Brain pericyte (primary cell): ENCODE measurements around the gene IGSF9.
"Not testable (repeated sequence)": the region's sequence is repeated elsewhere in the genome, so short reads cannot be mapped to it uniquely, and the experiment has no call there.

Source experiments
- DNase-seq: peaks from one replicate; pipeline ENCODE4 v3.0.0-alpha.2; 2012; ENCODE audit warnings: low read depth, low spot score

Gene IGSF9

GRCh38 chr1:159921251-159921650, 24.2 kb downstream of the IGSF9 start:
- DNase-seq = no peak

DNA sequence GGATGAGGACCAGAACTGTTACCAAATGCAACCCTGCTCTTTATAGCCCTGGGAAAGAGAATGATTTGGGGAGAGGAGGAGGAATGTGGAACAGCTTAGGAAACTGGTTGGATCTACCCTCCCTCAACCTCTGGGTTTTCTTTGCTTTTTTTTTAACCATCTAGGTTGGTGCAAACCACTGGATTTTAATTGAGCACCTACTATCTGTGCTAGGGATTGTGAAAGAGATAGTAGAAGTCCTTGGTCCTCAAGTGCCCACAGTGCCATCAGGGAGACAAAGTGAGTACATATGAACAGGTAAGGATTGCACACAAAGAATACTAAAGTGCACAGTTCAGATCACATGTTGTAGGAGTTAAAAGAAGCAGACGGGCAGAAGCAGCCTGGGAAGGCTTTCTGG, 24.8 kb downstream of the IGSF9 start:
- no peak for DNase-seq

DNA sequence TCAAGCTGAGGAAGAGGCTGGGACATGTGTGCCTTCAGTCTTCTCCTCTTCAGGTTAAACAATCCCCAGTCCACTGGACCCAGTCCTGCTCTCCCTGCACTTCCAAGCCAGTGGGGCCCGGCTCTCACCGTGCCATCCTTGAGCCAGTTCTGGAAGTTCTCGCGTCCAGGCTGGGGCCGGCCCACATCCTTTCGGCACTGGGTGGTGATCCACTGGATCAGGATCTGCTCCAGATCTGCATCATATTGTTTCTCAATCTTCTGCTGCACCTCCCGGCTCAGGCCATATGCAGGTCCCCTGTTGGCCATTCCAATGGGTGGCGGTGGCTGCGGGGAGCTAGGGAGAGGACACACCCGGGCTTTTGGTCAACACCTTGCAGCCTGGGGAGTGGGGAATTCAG, 25.2 kb downstream of the IGSF9 start:
- no peak for DNase-seq

GRCh38 chr1:159919236-159919865, 26.1 kb downstream of the IGSF9 start:
- DNase-seq = no peak

DNA sequence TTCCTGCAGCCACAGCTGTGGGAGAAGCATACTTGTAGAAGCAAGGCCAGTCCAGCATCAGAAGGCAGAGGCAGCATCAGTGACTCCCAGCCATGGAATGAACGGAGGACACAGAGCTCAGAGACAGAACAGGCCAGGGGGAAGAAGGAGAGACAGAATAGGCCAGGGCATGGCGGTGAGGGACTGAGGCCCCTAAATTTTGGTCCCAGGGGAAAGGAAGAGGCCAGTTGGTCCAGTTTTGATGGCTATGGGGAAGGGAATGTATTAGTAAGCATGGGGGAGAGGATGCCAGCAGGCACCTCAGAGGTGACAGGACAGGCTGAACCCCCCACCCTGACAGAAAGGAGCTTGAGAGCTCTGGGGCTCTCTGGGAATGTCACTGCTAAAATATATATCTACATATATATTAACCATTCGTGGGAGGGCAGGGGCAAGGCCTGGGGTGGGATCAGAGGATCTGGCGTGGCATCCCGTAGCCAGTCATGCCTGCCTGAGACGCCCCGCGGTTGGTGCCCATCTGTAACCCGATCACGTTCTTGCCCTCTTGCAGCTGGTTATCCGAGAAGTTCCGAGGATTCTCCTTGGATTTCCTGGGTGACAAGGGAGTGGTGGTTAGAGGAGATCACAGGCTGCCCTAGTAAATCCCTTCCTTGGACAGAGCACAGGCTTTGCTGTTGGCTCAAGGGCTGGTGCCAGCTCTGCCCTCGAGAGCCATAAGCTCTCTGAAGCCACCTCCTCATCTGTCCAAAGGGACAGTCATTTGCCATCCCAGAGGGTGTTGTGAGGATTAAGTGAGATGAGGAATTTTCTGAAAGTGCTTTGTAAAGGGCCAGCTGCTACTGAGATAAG, 26.8 kb downstream of the IGSF9 start:
- no peak for DNase-seq

DNA sequence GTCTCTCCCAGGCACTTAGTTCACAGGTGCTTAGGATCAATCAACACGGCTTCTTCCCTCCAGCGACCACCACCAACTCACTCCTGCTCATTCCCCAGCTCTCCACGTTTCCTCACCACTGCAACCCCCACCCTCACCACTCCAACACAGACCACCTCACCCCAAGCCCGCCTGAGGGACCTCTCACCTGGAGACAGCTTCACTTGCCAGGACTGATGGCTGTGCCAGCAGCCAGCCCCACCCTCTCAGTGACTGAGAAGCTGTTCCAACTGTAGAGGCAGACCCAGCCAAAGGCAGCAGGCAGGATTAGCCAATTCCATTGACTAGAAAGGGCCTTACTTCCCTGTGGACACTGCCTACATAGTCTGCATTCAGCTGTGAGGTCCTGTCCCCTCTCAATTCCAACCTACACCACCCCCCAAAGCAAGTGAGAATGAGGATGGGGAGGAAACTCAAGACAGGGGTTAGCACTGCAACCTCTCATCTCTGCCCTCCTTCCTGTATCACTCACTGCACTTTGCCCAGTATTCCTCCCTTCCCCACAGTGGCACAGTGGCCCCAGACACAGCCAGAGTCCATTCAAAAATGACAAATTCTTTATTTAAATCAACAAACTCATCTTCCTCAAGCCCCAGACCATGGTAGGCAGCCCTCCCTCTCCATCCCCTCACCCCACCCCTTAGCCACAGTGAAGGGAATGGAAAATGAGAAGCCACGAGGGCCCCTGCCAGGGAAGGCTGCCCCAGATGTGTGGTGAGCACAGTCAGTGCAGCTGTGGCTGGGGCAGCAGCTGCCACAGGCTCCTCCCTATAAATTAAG, 27.7 kb downstream of the IGSF9 start:
- no peak for DNase-seq

- no peak for DNase-seq
Measured at GRCh38 chr1:159916242-159917051, 29.0 kb downstream of the IGSF9 start.

DNA sequence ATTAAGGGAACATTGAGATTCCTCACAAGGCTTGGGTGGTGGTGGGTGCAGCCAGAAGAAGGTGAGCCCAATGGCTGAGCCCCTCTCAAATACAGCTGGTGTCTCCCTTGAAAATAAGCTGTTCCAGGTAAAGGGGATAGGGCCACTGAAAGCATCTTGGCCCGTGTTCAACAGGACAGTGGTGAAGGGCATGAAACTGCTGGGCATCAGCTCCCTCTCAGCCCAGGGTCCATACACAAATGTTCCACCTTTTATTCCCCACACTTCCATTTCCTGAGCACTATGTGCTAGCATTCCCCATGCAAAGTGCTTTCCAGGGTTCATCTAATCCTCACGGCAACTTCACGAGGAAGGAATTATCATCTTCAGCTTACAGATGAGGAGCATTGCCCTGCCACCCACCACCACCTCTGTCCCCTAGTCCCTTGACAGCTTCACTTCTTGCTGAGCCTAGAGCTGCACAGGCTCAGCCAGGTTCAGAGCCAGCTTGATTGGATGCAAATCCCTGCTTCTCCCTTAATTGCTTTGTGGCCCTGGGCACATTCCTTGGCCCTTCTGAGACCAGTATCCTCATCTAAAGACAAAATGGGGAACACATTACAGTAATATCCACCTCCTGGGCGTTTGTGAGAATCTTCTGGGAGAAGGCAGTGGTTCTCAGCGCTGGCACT, 29.7 kb downstream of the IGSF9 start:
- DNase-seq = no peak

DNA sequence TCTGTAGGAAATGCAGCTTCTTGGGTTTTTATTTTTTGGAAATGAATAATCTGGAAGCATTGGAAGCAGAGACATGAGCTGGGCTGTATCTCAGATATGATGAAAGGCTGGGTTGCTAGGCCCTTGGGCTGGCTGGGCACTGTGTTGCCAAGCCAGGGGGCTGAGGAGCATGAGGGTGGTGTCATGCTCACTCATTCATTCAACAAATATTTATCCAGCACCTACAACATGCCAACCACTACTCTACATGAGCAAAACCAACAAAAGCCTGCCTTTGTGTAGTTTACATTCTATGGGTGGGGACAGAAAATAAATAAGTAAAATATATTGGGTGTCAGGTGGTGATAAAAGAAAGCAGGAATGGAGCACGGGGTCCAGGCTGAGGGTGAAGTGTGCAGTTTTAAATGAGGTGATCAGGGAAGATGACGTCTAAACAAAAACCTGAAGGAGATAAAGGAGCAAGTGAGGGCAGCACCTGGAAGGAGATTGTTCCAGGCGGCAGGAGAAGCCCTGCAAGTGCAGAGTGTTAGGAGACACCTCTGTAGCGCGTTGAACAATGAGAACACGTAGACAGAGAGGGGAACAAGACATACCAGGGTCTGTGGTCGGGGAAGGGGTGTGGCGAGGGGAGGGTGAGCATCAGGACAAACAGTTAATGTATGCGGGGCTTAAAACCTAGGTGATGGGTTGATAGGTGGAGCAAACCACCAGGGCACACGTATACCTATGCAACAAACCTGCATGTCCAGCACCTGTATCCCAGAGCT, 31.0 kb downstream of the IGSF9 start:
- DNase-seq = no peak

DNA sequence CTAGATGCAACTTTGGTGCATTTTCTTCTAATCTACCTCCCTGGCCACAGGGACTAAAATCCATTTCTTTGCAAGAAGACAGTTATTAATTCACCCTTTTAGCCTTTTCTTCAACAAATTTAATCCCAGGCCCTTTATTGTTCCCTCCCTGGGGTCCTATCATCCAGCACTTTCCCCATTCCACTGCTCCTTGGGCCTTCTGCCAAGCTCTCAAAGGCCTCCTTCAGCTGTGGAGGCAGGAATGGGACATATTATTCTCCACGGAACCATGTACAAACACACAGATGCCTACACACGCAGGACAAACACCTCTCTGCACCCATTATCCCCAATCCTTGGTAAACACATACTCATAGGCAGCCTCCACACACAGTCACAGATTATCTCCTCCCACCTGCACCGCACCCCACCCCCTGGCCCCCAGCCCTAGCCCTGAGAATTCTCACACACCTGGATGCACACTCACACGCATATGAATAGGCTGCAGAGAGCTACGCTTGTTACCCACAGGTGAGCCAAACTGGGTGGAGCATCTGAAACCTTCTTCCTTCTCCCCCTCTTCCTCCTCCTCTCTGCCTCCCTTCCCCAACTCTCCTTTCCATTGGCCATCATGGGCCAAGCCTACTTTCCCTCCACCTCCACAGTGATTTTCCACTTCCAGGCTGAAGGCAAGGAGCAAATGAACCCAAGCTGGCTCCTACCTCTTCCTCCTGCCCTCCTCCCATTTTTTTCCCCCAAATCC, 31.8 kb downstream of the IGSF9 start:
- no peak for DNase-seq

DNA sequence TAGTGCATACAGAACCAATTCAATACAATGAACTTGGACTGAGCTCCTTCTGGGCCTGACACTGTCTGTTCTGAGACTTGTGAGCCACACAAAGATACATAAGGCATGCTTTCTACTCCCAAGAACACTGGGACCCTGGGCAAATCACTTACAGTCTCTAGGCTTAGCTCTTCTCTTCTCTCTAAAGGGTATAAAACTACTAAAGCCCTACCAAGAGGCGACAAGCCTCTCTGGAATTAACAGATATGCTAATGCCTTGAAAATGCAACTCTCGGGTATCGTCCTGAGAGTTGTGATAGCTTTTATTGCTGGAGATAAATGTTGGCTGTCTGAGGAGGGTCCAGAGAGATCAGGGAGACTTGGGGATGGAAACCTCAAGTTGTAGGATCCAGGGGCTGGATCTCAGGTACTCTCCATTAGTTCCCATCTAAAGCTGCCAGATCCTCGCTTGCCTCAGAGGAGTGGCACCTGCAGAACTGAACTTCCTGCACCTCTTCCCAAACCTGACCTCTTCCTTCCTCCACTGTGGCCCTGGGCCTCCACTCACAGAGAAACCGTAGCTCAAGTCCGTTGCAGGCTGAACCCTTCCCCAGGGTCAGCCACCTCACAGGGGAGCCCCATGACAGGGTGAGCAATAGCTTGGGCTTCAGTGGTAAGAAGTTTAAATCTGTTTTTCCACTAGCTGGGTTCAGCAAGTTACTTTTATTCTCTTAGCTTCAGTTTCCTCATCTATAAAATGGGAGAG, 33.9 kb downstream of the IGSF9 start:
- DNase-seq = no peak

- DNase-seq = no peak
Measured at GRCh38 chr1:159908031-159908940, 37.1 kb downstream of the IGSF9 start.

DNA sequence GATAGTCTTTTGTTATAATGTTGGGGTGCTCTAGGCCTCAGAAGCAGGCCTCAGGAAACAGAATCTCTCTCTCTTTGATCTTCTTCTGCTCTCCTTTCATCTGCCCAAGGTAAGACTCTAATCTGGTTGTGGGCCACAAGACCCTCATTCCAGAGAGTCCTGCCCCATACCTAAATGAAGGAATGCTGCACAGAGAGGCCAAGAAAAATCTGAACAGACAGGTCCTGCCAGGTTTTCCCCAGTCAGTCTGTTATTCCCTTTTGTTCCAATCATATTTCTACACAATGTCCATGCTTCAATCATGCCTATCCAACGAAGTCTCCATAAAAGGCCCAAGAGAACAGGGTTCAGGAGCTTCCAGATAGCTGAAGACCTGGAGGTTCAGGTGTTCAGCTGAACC, 38.5 kb downstream of the IGSF9 start:
- no peak for DNase-seq

DNA sequence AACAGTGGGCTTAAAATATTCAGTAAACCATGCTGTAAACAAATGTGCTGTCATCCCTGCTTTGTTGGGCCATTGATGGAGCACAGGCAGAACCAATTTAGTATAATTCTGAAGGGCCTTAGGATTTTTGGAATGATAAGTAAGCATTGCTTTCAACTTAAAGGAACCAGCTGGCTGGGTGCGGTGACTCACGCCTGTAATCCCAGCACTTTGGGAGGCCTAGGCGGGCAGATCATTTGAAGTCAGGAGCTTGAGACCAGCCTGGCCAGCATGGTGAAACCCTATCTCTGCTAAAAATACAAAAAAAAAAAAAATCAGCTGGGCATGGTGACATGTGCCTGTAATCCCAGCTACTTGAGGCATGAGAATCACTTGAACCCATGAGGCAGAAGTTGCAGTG, 41.4 kb downstream of the IGSF9 start:
- not testable (repeated sequence) for DNase-seq

DNA sequence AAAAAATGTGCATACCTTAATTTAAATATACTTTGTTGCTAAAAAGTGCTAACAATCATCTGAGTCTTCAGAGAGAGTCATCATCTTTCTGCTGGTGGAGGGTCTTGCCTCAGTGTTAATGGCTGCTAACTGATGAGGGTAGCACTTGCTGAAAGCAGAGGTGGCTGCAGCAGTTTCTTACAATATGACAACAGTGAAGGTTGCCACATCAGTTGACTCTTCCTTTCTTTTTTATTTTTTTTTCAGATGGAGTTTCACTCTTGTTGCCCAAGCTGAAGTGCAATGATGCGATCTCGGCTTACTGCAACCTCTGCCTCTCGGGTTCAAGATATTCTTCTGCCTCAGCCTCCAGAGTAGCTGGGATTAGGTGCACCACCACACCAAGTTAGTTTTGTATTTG, 42.9 kb downstream of the IGSF9 start:
- no peak for DNase-seq

DNA sequence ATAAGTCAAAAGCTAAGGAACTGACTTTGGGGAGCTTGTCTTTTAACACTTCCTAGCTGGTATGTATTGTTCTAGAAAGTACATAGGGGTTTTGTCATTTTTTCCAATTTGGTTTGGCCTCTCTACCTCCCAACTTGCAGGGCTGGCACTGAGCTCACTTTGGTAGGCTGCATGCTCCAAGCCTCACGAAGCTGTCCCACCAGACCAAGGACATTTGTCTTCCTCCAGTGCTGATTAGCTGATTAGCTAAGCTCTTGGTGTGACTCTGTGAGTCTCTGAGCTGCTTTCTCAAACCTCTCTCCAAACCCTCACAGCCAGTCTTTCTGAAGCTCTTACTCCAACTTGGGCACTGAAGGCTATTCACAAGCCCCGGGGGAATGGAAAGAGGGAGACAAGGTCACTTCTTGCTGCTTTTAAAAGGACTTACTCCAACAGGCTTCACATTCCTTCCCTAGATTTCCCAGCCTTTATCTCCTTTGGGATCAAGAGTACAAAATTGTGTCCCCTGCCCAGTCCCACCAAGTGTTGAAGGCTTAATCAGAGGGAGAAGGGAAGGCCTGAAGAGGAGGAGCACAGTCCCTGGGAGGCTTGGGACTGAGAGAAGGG, 44.6 kb downstream of the IGSF9 start:
- no peak for DNase-seq

DNA sequence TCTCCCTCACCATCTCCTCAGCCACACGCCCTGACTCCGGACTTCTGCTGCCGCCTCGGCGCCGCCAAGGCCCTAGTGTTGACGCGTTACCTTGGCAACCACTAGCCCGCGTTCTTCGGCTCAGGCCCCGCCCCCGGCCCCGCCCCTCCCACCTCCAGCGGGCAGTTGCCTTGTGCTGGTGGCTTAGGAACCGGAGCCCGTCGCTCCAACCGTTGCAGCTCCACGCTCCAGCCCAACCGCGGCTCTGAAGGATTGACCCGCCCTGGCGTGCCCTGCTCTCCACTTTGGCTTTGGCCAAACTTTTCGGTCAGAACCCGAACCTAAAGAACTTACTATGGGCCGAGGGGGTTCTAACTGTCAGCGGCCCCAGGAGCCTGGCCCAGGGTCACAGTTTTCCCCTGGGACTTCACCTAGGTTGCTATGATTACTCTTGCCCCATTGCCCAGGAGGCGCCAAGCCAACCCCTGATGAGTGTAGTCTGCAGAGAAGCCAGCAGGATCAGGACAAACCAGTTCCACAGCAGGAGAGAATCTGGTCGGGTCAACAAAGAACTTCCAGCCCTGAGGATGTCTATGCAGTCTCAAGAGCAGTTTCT, 45.2 kb downstream of the IGSF9 start, which contains the start of gene CFAP45:
CFAP45 (minus strand) TSS at position 80 of the 595 bp plus-strand sequence; CDS start at position 13, 67 bp downstream.
- no peak for DNase-seq
